Activated CD4-positive, alpha-beta T cell treated with anti-CD3 and anti-CD28 coated beads, Interleukin-2, amount 50 U/mL, for 1 hour (primary cell): ENCODE results near the gene SATB2.

Experiments
- DNase-seq: peaks from one replicate; pipeline ENCODE4 v3.0.0-alpha.2; 2020

SATB2 gene

GRCh38 chr2:199228887-199229819 lies 228.6 kb downstream of the SATB2 start:
- no peak for DNase-seq

GRCh38 chr2:199223791-199224190 lies 233.9 kb downstream of the SATB2 start:
- no peak for DNase-seq

GRCh38 chr2:199220920-199221319 lies 236.8 kb downstream of the SATB2 start:
- DNase-seq = no peak

GRCh38 chr2:199219551-199219950 lies 238.2 kb downstream of the SATB2 start:
- no peak for DNase-seq
